ENCODE data around the gene TMEM201. TPM values are rescaled to one million over a fixed set of nuclear protein-coding genes. Genes with fewer than 3 reads are reported as not detected.

The TMEM201 gene
- total and polyA plus RNA-seq, 2 of the 8 experiments (the other 6 are each of a cell fraction or from before 2014, with no cell fraction given), result 8.2 to 27.1 TPM

DNA sequence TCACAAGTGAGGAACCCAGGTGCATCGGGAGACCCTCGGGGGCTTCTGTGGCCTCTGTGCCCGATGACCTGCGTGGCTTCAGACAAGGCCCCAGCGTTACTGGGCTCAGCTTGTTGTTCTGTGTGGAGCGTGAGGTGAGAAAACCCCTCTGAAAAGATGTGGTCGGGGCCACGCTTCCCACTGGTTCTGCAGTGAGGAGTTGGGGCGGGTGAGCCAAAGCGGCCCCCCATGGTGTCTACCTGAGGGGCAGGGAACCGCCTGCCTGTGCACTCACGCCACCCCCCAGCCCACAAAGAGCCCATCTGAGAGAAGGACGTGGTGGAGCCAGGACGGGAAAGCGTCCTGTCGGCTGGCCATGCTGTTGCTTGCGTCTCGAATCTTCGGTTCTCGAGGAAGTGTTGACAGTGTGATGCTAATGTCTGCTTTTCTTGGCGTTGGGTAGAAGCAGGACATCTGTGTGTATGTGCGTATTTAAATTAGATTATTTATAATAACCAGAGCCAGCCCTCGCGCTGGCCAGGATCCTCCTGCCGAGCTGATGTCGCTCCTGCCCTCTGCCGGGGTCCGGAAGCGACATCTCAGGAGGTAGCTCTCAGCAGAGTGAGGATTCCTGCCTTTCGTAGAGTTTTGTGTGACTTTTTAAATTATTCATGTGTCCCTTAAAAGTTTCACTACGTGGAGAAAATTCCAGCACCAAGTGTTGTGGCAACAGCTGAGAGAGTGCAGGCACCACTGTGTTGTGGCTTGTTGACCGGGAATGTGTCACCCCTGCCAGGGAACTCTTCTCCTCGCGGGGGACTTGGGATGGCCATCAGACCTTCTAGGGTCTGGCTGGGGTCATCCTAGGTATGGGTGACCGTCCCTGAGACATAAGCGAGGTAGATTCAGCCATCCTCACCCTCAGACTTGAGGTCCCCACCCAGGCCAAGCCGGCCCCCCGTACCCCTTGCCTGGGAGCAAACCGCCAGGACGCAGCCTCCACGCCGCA, 15.3 kb downstream of the TMEM201 start:
- H2BK20ac ChIP-seq (ENCODE audit: low read length), result no peak overlapping the region
- H3K4me1 ChIP-seq (replicated peaks in 1 of 4; ENCODE audit: control insufficient read depth in 3 of 4, insufficient read depth in 4 of 4, low read length in 3 of 4), result no peaks in the 10 kb centered on the region; a peak in 1 of 7 replicates
- FAIRE-seq (no peak), DNase-seq (ENCODE audit: low read depth in 1 of 2, low spot score in 2 of 2) (no peak)
- no peak overlapping the region for H3K56ac ChIP-seq (replicated peaks; ENCODE audit: insufficient read length, low read depth, low read length)
- no peak overlapping the region for H3K4me3 ChIP-seq (ENCODE audit: extremely low read depth in 1 of 4, insufficient read depth in 2 of 4, low read depth in 3 of 4, low read length in 4 of 4)
- no peak overlapping the region for H2BK120ac ChIP-seq (replicated peaks; ENCODE audit: low read depth, low read length)
- POLR2A ChIA-PET (ENCODE audit: partially characterized antibody), result interaction anchor here (0.7 to 1.3 kb wide), 2 partner anchors 11 to 801 kb away, joined by 3 to 4 read pairs; no protein-coding TSS in a partner anchor
- no peaks in the 10 kb centered on the region for H3K27me3 ChIP-seq (replicated peaks in 1 of 4; ENCODE audit: control insufficient read depth in 3 of 4, extremely low read depth in 1 of 4, insufficient read depth in 3 of 4, low read length in 3 of 4)
- H3K23me2 ChIP-seq (ENCODE audit: low read depth, low read length), result no peaks in the 10 kb centered on the region
- H4K91ac ChIP-seq (replicated peaks; ENCODE audit: insufficient read length, low read length), result no peak overlapping the region
- H3K18ac ChIP-seq (ENCODE audit: extremely low read depth, low read length), result no peak overlapping the region
- H3K4me2 ChIP-seq (ENCODE audit: insufficient read depth in 1 of 2, low read depth in 2 of 2, low read length in 2 of 2), result no peak overlapping the region
- no peak overlapping the region for H3K27ac ChIP-seq (ENCODE audit: low read depth, low read length)
- WGBS, 2 experiments (ENCODE audit: extremely low coverage in 1 of 2, insufficient coverage in 1 of 2, insufficient read length in 1 of 2, insufficient replicate concordance in 2 of 2, low coverage in 1 of 2, low lambda C conversion rate in 2 of 2, missing lambda C conversion rate in 1 of 2), result 92% methylated on average over 41 of the region's 42 CpGs; no CpG with 5 or more reads in 1 of the 2 experiments
- TF ChIP-seq EP300 (IDR thresholded peaks at IDR 0.05; ENCODE audit: borderline replicate concordance in 1 of 2, low read depth in 2 of 2, low read length in 2 of 2) (no peak), SIX5 (IDR thresholded peaks at IDR 0.05; ENCODE audit: low read depth, low read length) (no peak), TEAD4 (IDR thresholded peaks at IDR 0.05; ENCODE audit: low read depth, low read length) (no peak), CHD1 (IDR thresholded peaks at IDR 0.05; ENCODE audit: low read depth, low read length) (no peak), GTF2F1 (IDR thresholded peaks at IDR 0.05; ENCODE audit: borderline replicate concordance, low read depth, low read length) (no peak), SRF (IDR thresholded peaks at IDR 0.05; ENCODE audit: low read depth, low read length) (no peak), ASH2L (IDR thresholded peaks at IDR 0.05; ENCODE audit: low read length) (no peak), JUND (IDR thresholded peaks at IDR 0.05; ENCODE audit: low read length) (no peak), SP2 (IDR thresholded peaks at IDR 0.05; ENCODE audit: low read length) (no peak), SP1 (IDR thresholded peaks at IDR 0.05; ENCODE audit: low read depth, low read length) (no peak)
- TF ChIP-seq, protein P1, sequence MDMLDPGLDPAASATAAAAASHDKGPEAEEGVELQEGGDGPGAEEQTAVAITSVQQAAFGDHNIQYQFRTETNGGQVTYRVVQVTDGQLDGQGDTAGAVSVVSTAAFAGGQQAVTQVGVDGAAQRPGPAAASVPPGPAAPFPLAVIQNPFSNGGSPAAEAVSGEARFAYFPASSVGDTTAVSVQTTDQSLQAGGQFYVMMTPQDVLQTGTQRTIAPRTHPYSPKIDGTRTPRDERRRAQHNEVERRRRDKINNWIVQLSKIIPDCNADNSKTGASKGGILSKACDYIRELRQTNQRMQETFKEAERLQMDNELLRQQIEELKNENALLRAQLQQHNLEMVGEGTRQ (IDR thresholded peaks at IDR 0.05; ENCODE audit: low read length), result no peak
- H2BK12ac ChIP-seq (ENCODE audit: low read depth, low read length), result no peak overlapping the region
- H3K79me2 ChIP-seq (ENCODE audit: control insufficient read depth in 1 of 2, insufficient read depth in 2 of 2, low read length in 2 of 2), result no peaks in the 10 kb centered on the region
- H3K9ac ChIP-seq (replicated peaks in 1 of 4; ENCODE audit: extremely low read depth in 1 of 4, low read depth in 3 of 4, low read length in 3 of 4), result no peak overlapping the region
- H2AK5ac ChIP-seq (ENCODE audit: low read depth, low read length), result no peak overlapping the region
- no peak overlapping the region for H4K8ac ChIP-seq (ENCODE audit: extremely low read depth, insufficient read depth, low read length)
- H4K20me1 ChIP-seq (replicated peaks in 1 of 2; ENCODE audit: control insufficient read depth in 1 of 2, insufficient read depth in 2 of 2, low read length in 2 of 2), result peaks cover 3 to 9% of the 10 kb centered on the region in 2 experiments
- peaks cover 6 to 25% (median 13%) of the 10 kb centered on the region in 4 experiments; a peak in 7 of 8 replicates for H3K36me3 ChIP-seq (ENCODE audit: control insufficient read depth in 2 of 4, insufficient read depth in 4 of 4, low read length in 3 of 4)
- H2BK15ac ChIP-seq (ENCODE audit: low read length), result no peak overlapping the region
- H3K9me3 ChIP-seq (ENCODE audit: insufficient read depth in 2 of 2, low read depth in 1 of 2, low read length in 1 of 2), result no peaks in the 10 kb centered on the region
- H3K79me1 ChIP-seq (ENCODE audit: low read depth, low read length), result no peaks in the 10 kb centered on the region; the same call in 1 of the 2 replicates
- no peak overlapping the region for H2AFZ ChIP-seq (ENCODE audit: low read length)
- no peak overlapping the region for H4K5ac ChIP-seq (ENCODE audit: insufficient read length, low read depth, low read length)
- H3K4ac ChIP-seq (replicated peaks; ENCODE audit: insufficient read length, low read depth, low read length), result no peak overlapping the region
- H3K23ac ChIP-seq (ENCODE audit: insufficient read length), result no peak overlapping the region
- H3K14ac ChIP-seq (ENCODE audit: insufficient read length), result no peak overlapping the region
- no peak overlapping the region for H2BK5ac ChIP-seq (ENCODE audit: low read depth, low read length)
- CTCF ChIA-PET (ENCODE audit: partially characterized antibody), result interaction anchor here (6.2 kb wide), 1 partner anchor 12 kb away, joined by 32 read pairs; no protein-coding TSS in a partner anchor
